ENCODE results near the gene EPB41L4B. TPM values are rescaled to one million over a fixed set of nuclear protein-coding genes. Genes with fewer than 3 reads are reported as not detected.

Gene EPB41L4B
- total and polyA plus RNA-seq, 2 of the 4 experiments (the other 2 are of a cell fraction): 0.36 to 0.54 TPM

- TF ChIP-seq ELK1 (IDR thresholded peaks at IDR 0.05; ENCODE audit: borderline replicate concordance, low read depth, low read length) (no peak), MXI1 (IDR thresholded peaks at IDR 0.05; ENCODE audit: borderline replicate concordance, low read depth, low read length) (no peak), FOS (IDR thresholded peaks at IDR 0.05; ENCODE audit: low read depth, low read length) (no peak)
Observed at GRCh38 chr9:109273869-109274268, 47.0 kb downstream of the EPB41L4B start (continued).

GRCh38 chr9:109272745-109273144, 48.1 kb downstream of the EPB41L4B start:
- Histone ChIP-seq H2BK20ac (ENCODE audit: low read depth, low read length) (no peak overlapping the region), H3K56ac (ENCODE audit: extremely low read depth, insufficient read depth, low read length) (no peak overlapping the region), H3K4me3 (ENCODE audit: insufficient read depth, low read depth, low read length) (no peak overlapping the region), H2AK9ac (replicated peaks; ENCODE audit: low read depth, low read length, poor library complexity) (no peak overlapping the region), H2AK5ac (ENCODE audit: low read depth, low read length) (no peak overlapping the region), H3K4me2 (ENCODE audit: low read depth, low read length) (no peak overlapping the region), H2AFZ (replicated peaks; ENCODE audit: low read length, poor library complexity) (no peak overlapping the region), H3K9ac (ENCODE audit: low read depth, low read length) (no peak overlapping the region), H2BK120ac (ENCODE audit: low read depth, low read length) (no peak overlapping the region), H3K9me1 (ENCODE audit: insufficient read depth, low read length) (no peaks in the 10 kb centered on the region), H3K14ac (replicated peaks; ENCODE audit: low read depth, low read length) (no peak overlapping the region), H3K4me1 (ENCODE audit: control insufficient read depth, insufficient read depth, low read length) (no peaks in the 10 kb centered on the region), H4K91ac (ENCODE audit: insufficient read depth, low read depth, low read length) (no peak overlapping the region), H3K79me1 (ENCODE audit: low read depth in 1 of 2, low read length in 2 of 2) (no peaks in the 10 kb centered on the region), H2BK15ac (ENCODE audit: low read depth, low read length) (no peak overlapping the region), H3K23ac (ENCODE audit: low read depth, low read length) (no peak overlapping the region), H3K4ac (ENCODE audit: low read depth, low read length) (no peak overlapping the region), H2BK5ac (ENCODE audit: low read depth, low read length, poor library complexity, severe bottlenecking) (no peak overlapping the region), H4K8ac (ENCODE audit: low read depth in 2 of 2, low read length in 2 of 2) (no peak overlapping the region), H3K27me3 (ENCODE audit: control insufficient read depth, insufficient read depth, low read length) (peaks cover 9% of the 10 kb centered on the region), H3K27ac (ENCODE audit: insufficient read depth, low read length) (no peak overlapping the region), H4K5ac (ENCODE audit: low read depth, low read length) (no peak overlapping the region), H3K36me3 (ENCODE audit: control insufficient read depth, insufficient read depth, low read length) (no peaks in the 10 kb centered on the region), H3K9me3 (ENCODE audit: control insufficient read depth, insufficient read depth, low read length) (no peaks in the 10 kb centered on the region), H4K20me1 (ENCODE audit: insufficient read depth, low read length) (no peaks in the 10 kb centered on the region), H3K18ac (ENCODE audit: low read depth, low read length) (no peak overlapping the region)
- no TSS peak for BruUV-seq (replicated peaks)
- ATAC-seq (ENCODE audit: low read depth): peak; percentile 48
- intact Hi-C loops (cut with micrococcal nuclease): loop anchor here (10.0 kb wide), 1 partner anchor 58 kb away; no protein-coding TSS in a partner anchor
- no CpG with 5 or more reads among the region's 2 CpGs for WGBS, 2 experiments (ENCODE audit: extremely low coverage in 2 of 2, insufficient read length in 1 of 2)
- dilution Hi-C loops (cut with HindIII; ENCODE audit: low sequenced_read_pairs, unreplicated experiment): no loop called here
- ChIA-PET POLR2A (ENCODE audit: unreplicated experiment) (no interaction called here), CTCF (interaction anchor here (0.5 kb wide), 1 partner anchor 20 kb away, joined by 3 read pairs; no protein-coding TSS in a partner anchor)
- in situ Hi-C loops (cut with MboI; ENCODE audit: low sequenced_read_pairs): no loop called here
- DNase-seq: peak; percentile 12
- TF ChIP-seq FOS (IDR thresholded peaks at IDR 0.05; ENCODE audit: low read depth, low read length): no peak
- TF ChIP-seq ELK1 (IDR thresholded peaks at IDR 0.05; ENCODE audit: borderline replicate concordance, low read depth, low read length): no peak
- TF ChIP-seq RCOR1 (IDR thresholded peaks at IDR 0.05; ENCODE audit: insufficient replicate concordance, low read length): no peak
- no peak for TF ChIP-seq CEBPB (IDR thresholded peaks at IDR 0.05; ENCODE audit: low read depth, low read length)
- TF ChIP-seq CHD1 (IDR thresholded peaks at IDR 0.05; ENCODE audit: low read depth, low read length): no peak
- no peak for TF ChIP-seq USF2 (IDR thresholded peaks at IDR 0.05; ENCODE audit: low read depth, low read length)
- no peak for TF ChIP-seq NFE2L2 (IDR thresholded peaks at IDR 0.05; ENCODE audit: low read depth, low read length)
- no peak for TF ChIP-seq BHLHE40 (IDR thresholded peaks at IDR 0.05; ENCODE audit: low read depth, low read length)
- TF ChIP-seq SMC3 (IDR thresholded peaks at IDR 0.05; ENCODE audit: low read depth, low read length): no peak

Data from IMR-90 (cell line).